Mesendoderm (in vitro differentiated cells): ENCODE results near the gene RRAS2.

Experiments used
- DNase-seq: peaks from one replicate; pipeline ENCODE4 v3.0.0; 2013
- H2AK5ac ChIP-seq: 2 replicates; pipeline ENCODE4 v1.6.1; 2013; ENCODE audit warnings: low read length, inconsistent platforms
- H2BK120ac ChIP-seq: 2 replicates; pipeline ENCODE4 v1.6.1; 2013; ENCODE audit warnings: low read depth, mild to moderate bottlenecking, low read length, moderate library complexity, mixed read lengths
- H2BK15ac ChIP-seq: replicated peaks from 2 replicates; pipeline ENCODE4 v1.6.1; 2013; ENCODE audit warnings: low read depth, mild to moderate bottlenecking, moderate library complexity
- H2BK5ac ChIP-seq: 2 replicates; pipeline ENCODE4 v1.6.1; 2013; ENCODE audit warnings: low read length, inconsistent platforms
- H3K18ac ChIP-seq: 2 replicates; pipeline ENCODE4 v1.6.1; 2013; ENCODE audit warnings: mild to moderate bottlenecking, low read length, mixed read lengths
- H3K23ac ChIP-seq: one replicate; pipeline ENCODE4 v1.6.1; 2013; ENCODE audit warnings: low read length
- H3K27ac ChIP-seq: 2 replicates; pipeline ENCODE4 v1.5.1; 2013; ENCODE audit warnings: low read depth, mild to moderate bottlenecking, inconsistent platforms, low read length, moderate library complexity
- H3K27me3 ChIP-seq: 2 replicates; pipeline ENCODE4 v1.6.1; 2013; ENCODE audit warnings: low read length, control low read depth, mild to moderate bottlenecking, inconsistent platforms; ENCODE audit not compliant: insufficient read depth, poor library complexity
- H3K36me3 ChIP-seq: 2 replicates; pipeline ENCODE4 v1.6.1; 2013; ENCODE audit warnings: low read length, inconsistent platforms; ENCODE audit not compliant: control insufficient read depth, insufficient read depth
- H3K4ac ChIP-seq: one replicate; pipeline ENCODE4 v1.6.1; 2013; ENCODE audit warnings: low read depth, mild to moderate bottlenecking, low read length, moderate library complexity
- H3K4me1 ChIP-seq: 2 replicates; pipeline ENCODE4 v1.6.1; 2013; ENCODE audit warnings: low read depth, low read length, inconsistent platforms; ENCODE audit not compliant: control insufficient read depth
- H3K4me2 ChIP-seq: 2 replicates; pipeline ENCODE4 v1.6.1; 2013; ENCODE audit warnings: low read length
- H3K4me3 ChIP-seq: 2 replicates; pipeline ENCODE4 v1.5.1; 2013; ENCODE audit warnings: mild to moderate bottlenecking, low read length
- H3K56ac ChIP-seq: one replicate; pipeline ENCODE4 v1.6.1; 2013; ENCODE audit warnings: low read length
- H3K79me1 ChIP-seq: 2 replicates; pipeline ENCODE4 v1.6.1; 2013; ENCODE audit warnings: low read length, inconsistent platforms
- H3K79me2 ChIP-seq: 2 replicates; pipeline ENCODE4 v1.6.1; 2013; ENCODE audit warnings: mild to moderate bottlenecking, low read length; ENCODE audit not compliant: control insufficient read depth, insufficient read depth
- H3K9ac ChIP-seq: 2 replicates; pipeline ENCODE4 v1.6.1; 2013; ENCODE audit warnings: low read length, inconsistent platforms
- H4K5ac ChIP-seq: one replicate; pipeline ENCODE4 v1.6.1; 2013; ENCODE audit warnings: low read length
- H4K8ac ChIP-seq: one replicate; pipeline ENCODE4 v1.6.1; 2013; ENCODE audit warnings: low read depth, mild to moderate bottlenecking, control low read depth, low read length, moderate library complexity
- WGBS: extraction: QIAGEN DNeasy Blood & Tissue Kit; methylation state at CpG from one replicate; pipeline ENCODE4 v1.1.7; 2013; ENCODE audit warnings: low lambda C conversion rate, missing lambda C conversion rate; ENCODE audit not compliant: insufficient coverage; ENCODE audit errors: extremely low coverage; 5-methylcytosine and 5-hydroxymethylcytosine counted together

RRAS2 gene

GRCh38 chr11:14261066-14261465, 97.9 kb downstream of the RRAS2 start:
- Histone ChIP-seq H3K56ac (no peak overlapping the region), H3K79me2 (no peaks in the 10 kb centered on the region), H3K23ac (no peak overlapping the region), H3K4me1 (no peaks in the 10 kb centered on the region), H2BK120ac (no peak overlapping the region), H4K8ac (no peak overlapping the region), H3K4me3 (no peak overlapping the region), H2BK15ac (no peak overlapping the region), H3K27ac (no peak overlapping the region), H2BK5ac (no peak overlapping the region), H3K4me2 (no peak overlapping the region), H3K79me1 (no peaks in the 10 kb centered on the region), H3K9ac (no peak overlapping the region), H3K27me3 (no peaks in the 10 kb centered on the region), H2AK5ac (no peak overlapping the region), H4K5ac (no peak overlapping the region), H3K36me3 (no peaks in the 10 kb centered on the region), H3K18ac (no peak overlapping the region), H3K4ac (no peak overlapping the region)
- no peak for DNase-seq
- WGBS = no CpG with 5 or more reads among the region's 4 CpGs

GRCh38 chr11:14259878-14260277, 99.1 kb downstream of the RRAS2 start:
- H3K4me3 ChIP-seq = no peak overlapping the region
- no peaks in the 10 kb centered on the region for H3K79me1 ChIP-seq
- no peak overlapping the region for H4K8ac ChIP-seq

GRCh38 chr11:14259186-14259784, 99.7 kb downstream of the RRAS2 start:
- DNase-seq = no peak
- WGBS = no CpG with 5 or more reads among the region's 38 CpGs
- no peak overlapping the region for H2BK15ac ChIP-seq
- H3K27ac ChIP-seq = no peak overlapping the region
- H3K4me3 ChIP-seq = no peak overlapping the region
- no peak overlapping the region for H3K56ac ChIP-seq
- no peak overlapping the region for H4K5ac ChIP-seq
- no peak overlapping the region for H3K23ac ChIP-seq
- no peak overlapping the region for H2AK5ac ChIP-seq
- H3K4me2 ChIP-seq = no peak overlapping the region
- no peaks in the 10 kb centered on the region for H3K4me1 ChIP-seq
- H3K79me1 ChIP-seq = no peaks in the 10 kb centered on the region
- H2BK120ac ChIP-seq = no peak overlapping the region
- no peak overlapping the region for H3K9ac ChIP-seq
- H3K4ac ChIP-seq = no peak overlapping the region
- no peaks in the 10 kb centered on the region for H3K36me3 ChIP-seq
- no peak overlapping the region for H3K18ac ChIP-seq
- H2BK5ac ChIP-seq = no peak overlapping the region
- no peaks in the 10 kb centered on the region for H3K79me2 ChIP-seq
- no peaks in the 10 kb centered on the region for H3K27me3 ChIP-seq
- H4K8ac ChIP-seq = no peak overlapping the region

More at GRCh38 chr11:14259878-14260277, 99.1 kb downstream of the RRAS2 start:
- no peak overlapping the region for H3K23ac ChIP-seq
- H3K9ac ChIP-seq = no peak overlapping the region
- no peaks in the 10 kb centered on the region for H3K36me3 ChIP-seq
- H3K4ac ChIP-seq = no peak overlapping the region
- H2BK120ac ChIP-seq = no peak overlapping the region
- WGBS = no CpG with 5 or more reads among the region's 1 CpG
- H4K5ac ChIP-seq = no peak overlapping the region
- DNase-seq = no peak
- no peak overlapping the region for H3K27ac ChIP-seq
- H3K4me1 ChIP-seq = no peaks in the 10 kb centered on the region
- no peak overlapping the region for H2AK5ac ChIP-seq
- H2BK15ac ChIP-seq = no peak overlapping the region
- H3K18ac ChIP-seq = no peak overlapping the region
- no peak overlapping the region for H2BK5ac ChIP-seq
- H3K79me2 ChIP-seq = no peaks in the 10 kb centered on the region
- no peak overlapping the region for H3K56ac ChIP-seq
- H3K4me2 ChIP-seq = no peak overlapping the region
- no peaks in the 10 kb centered on the region for H3K27me3 ChIP-seq

- H3K56ac ChIP-seq = no peak overlapping the region
- H3K23ac ChIP-seq = no peak overlapping the region
- no peaks in the 10 kb centered on the region for H3K4me1 ChIP-seq
- no peak overlapping the region for H2BK15ac ChIP-seq
- no peaks in the 10 kb centered on the region for H3K27me3 ChIP-seq
- no peak overlapping the region for H3K18ac ChIP-seq
- no peak overlapping the region for H2BK120ac ChIP-seq
- H3K79me2 ChIP-seq = no peaks in the 10 kb centered on the region
- H3K4ac ChIP-seq = no peak overlapping the region
- peak; percentile 56 for DNase-seq
- H3K4me2 ChIP-seq = no peak overlapping the region
- no peak overlapping the region for H4K8ac ChIP-seq
- H3K79me1 ChIP-seq = no peaks in the 10 kb centered on the region
- H3K4me3 ChIP-seq = no peak overlapping the region
- no peak overlapping the region for H3K9ac ChIP-seq
- no CpG with 5 or more reads among the region's 6 CpGs for WGBS
- no peaks in the 10 kb centered on the region for H3K36me3 ChIP-seq
- no peak overlapping the region for H2BK5ac ChIP-seq
- H4K5ac ChIP-seq = no peak overlapping the region
- H3K27ac ChIP-seq = no peak overlapping the region
- H2AK5ac ChIP-seq = no peak overlapping the region
Measured at GRCh38 chr11:14258221-14258935, 100.6 kb downstream of the RRAS2 start.

GRCh38 chr11:14255238-14255534, 103.8 kb downstream of the RRAS2 start:
- Histone ChIP-seq H3K79me1 (no peaks in the 10 kb centered on the region), H3K27me3 (no peaks in the 10 kb centered on the region), H3K4ac (no peak overlapping the region), H2BK15ac (no peak overlapping the region), H2BK5ac (no peak overlapping the region), H3K9ac (no peak overlapping the region), H4K5ac (no peak overlapping the region), H3K18ac (no peak overlapping the region), H2AK5ac (no peak overlapping the region), H4K8ac (no peak overlapping the region), H3K36me3 (no peaks in the 10 kb centered on the region), H2BK120ac (no peak overlapping the region), H3K79me2 (no peaks in the 10 kb centered on the region), H3K27ac (no peak overlapping the region), H3K23ac (no peak overlapping the region), H3K56ac (no peak overlapping the region), H3K4me3 (no peak overlapping the region), H3K4me2 (no peak overlapping the region), H3K4me1 (no peaks in the 10 kb centered on the region)
- no CpG with 5 or more reads among the region's 2 CpGs for WGBS
- DNase-seq = no peak
